Testis (tissue), 2 donors: ENCODE measurements around the gene CGB2.

Experiments
- POLR2A ChIP-seq: fragments of 450-650 bp; IDR thresholded peaks from one replicate; pipeline ENCODE4 v1.6.1; 2017; ENCODE audit warnings: antibody characterized with exemption, mild to moderate bottlenecking, moderate library complexity
- TF ChIP-seq, protein P1 (sequence below), 3 experiments: fragments of 450-650 bp in 2 of 3; fragments of 200-600 bp in 1 of 3; sonication (generic) in 1 of 3; IDR thresholded peaks; one replicate each; pipeline ENCODE4 v1.5.1; 2016 to 2019; ENCODE audit warnings: antibody characterized with exemption in 3 of 3, mild to moderate bottlenecking in 2 of 3, moderate library complexity in 1 of 3

DNA sequence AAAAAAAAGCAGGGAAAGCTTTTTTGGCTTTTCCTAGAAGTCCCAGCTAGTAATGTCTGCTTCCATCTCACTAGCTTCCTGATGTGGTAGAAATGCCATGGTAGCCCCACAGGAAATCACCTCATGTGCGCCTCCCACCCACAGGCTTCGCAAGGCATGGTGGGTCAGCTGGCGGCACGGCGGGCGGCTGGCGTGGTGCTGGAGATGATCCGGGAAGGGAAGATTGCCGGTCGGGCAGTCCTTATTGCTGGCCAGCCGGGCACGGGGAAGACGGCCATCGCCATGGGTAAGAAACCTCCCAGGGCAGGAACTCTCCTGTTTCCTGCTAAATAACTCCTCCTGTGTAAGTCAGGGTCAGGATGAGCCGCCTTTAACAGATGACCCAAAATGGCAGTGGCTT is 27.6 kb upstream of the CGB2 start:
- TF ChIP-seq, protein P1, sequence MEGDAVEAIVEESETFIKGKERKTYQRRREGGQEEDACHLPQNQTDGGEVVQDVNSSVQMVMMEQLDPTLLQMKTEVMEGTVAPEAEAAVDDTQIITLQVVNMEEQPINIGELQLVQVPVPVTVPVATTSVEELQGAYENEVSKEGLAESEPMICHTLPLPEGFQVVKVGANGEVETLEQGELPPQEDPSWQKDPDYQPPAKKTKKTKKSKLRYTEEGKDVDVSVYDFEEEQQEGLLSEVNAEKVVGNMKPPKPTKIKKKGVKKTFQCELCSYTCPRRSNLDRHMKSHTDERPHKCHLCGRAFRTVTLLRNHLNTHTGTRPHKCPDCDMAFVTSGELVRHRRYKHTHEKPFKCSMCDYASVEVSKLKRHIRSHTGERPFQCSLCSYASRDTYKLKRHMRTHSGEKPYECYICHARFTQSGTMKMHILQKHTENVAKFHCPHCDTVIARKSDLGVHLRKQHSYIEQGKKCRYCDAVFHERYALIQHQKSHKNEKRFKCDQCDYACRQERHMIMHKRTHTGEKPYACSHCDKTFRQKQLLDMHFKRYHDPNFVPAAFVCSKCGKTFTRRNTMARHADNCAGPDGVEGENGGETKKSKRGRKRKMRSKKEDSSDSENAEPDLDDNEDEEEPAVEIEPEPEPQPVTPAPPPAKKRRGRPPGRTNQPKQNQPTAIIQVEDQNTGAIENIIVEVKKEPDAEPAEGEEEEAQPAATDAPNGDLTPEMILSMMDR (IDR thresholded peaks at IDR 0.05): no peak
- no peak for TF ChIP-seq POLR2A
